Left lung (tissue), 10 donors: Measurements from ENCODE around the gene PLEKHD1. TPM values are rescaled to one million over a fixed set of nuclear protein-coding genes. Genes with fewer than 3 reads are reported as not detected.

Experiments
- ATAC-seq: fragments of 200-7000 bp; cut with Tn5 transposase; one replicate; pipeline ENCODE4 v1.9.1; 2020; ENCODE audit warnings: moderate library complexity
- DNase-seq, 4 donors: peaks; one replicate each; pipeline ENCODE4 v3.0.0-alpha.2; 2013 to 2020
- H3K27ac ChIP-seq, 2 donors: fragments of 200-600 bp; sonication (generic) in 1 of 2; one replicate each; pipeline versions ENCODE4 v1.5.0 to v1.8.0; 2020 to 2021
- H3K27me3 ChIP-seq, 2 donors: fragments of 200-600 bp; sonication (generic) in 1 of 2; one replicate each; pipeline versions ENCODE4 v1.5.0 to v1.8.0; 2020 to 2021
- H3K36me3 ChIP-seq, 2 donors: fragments of 200-600 bp; sonication (generic) in 1 of 2; one replicate each; pipeline versions ENCODE4 v1.5.0 to v1.8.0; 2020 to 2021
- H3K4me1 ChIP-seq, 2 donors: fragments of 200-600 bp; one replicate each; pipeline ENCODE4 v1.8.0; 2021
- H3K4me3 ChIP-seq, 2 donors: fragments of 200-600 bp; sonication (generic) in 1 of 2; one replicate each; pipeline versions ENCODE4 v1.5.0 to v1.8.0; 2020 to 2021; ENCODE audit warnings: mild to moderate bottlenecking in 1 of 2
- H3K9me3 ChIP-seq, 2 donors: fragments of 200-600 bp; sonication (generic) in 1 of 2; one replicate each; pipeline versions ENCODE4 v1.5.0 to v1.8.0; 2020 to 2021
- CTCF ChIP-seq, 2 donors: fragments of 200-600 bp; sonication (generic) in 1 of 2; IDR thresholded peaks; one replicate each; pipeline versions ENCODE4 v1.5.0 to v1.8.0; 2021; ENCODE audit warnings: antibody characterized with exemption in 2 of 2
- intact Hi-C, 2 donors: fragments of 100-400 bp; cut with DNase I; formaldehyde crosslinking; loops; one replicate each; pipeline versions ENCODE4 v1.11.2 to v1.14.2; 2022
- polyA plus RNA-seq, 6 donors: library from polyadenylated mRNA; unstranded; fragments of 120-200 nt; gene quantifications; one replicate each; pipeline ENCODE4 v1.2.1, GENCODE V29; 2013; ENCODE audit not compliant: insufficient read length in 6 of 6
- total RNA-seq, 2 donors: library from RNA; stranded (reverse); fragmentation: NEBNext Ultra II Directional; extraction: Animal tissue kit (Norgen Biotek cat#: 25700); gene quantifications; one replicate each; pipeline ENCODE4 v1.2.1, GENCODE V29; 2021
- donor health status: DM: no; HTN: yes; CAD: no.
- donor health status: DM: no; HTN: no; CAD: no.

PLEKHD1 gene
- total and polyA plus RNA-seq, 8 donors, result 0.11 to 0.61 (median 0.18) TPM

DNA sequence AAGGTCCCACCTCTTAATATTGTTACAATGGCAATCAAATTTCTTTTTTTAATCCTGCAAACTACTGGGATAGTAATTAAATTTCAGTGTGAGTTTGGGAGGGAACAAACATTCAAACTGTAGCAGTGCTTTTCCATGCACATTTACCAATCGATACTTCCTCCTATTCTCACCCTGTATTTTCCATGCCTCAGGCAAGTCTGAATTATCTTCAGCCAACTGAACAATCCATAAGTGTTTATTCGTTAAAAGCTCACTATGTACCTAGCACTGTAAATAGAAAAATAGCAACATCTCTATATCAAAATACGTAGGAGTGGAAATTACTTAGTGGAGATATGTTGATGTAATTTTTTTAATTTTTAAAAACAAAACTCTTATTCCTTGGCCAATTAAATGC is 46.6 kb downstream of the PLEKHD1 start:
- no peaks in the 10 kb centered on the region for H3K4me1 ChIP-seq
- no peaks in the 10 kb centered on the region for H3K9me3 ChIP-seq
- ATAC-seq (no peak), DNase-seq (no peak)
- no peak overlapping the region for H3K4me3 ChIP-seq
- H3K27ac ChIP-seq, result no peak overlapping the region
- H3K36me3 ChIP-seq, result no peaks in the 10 kb centered on the region
- TF ChIP-seq CTCF (IDR thresholded peaks at IDR 0.05), result no peak
- H3K27me3 ChIP-seq, result peaks cover 0 to 13% of the 10 kb centered on the region in 2 donors
- intact Hi-C loops, result no loop called here

DNA sequence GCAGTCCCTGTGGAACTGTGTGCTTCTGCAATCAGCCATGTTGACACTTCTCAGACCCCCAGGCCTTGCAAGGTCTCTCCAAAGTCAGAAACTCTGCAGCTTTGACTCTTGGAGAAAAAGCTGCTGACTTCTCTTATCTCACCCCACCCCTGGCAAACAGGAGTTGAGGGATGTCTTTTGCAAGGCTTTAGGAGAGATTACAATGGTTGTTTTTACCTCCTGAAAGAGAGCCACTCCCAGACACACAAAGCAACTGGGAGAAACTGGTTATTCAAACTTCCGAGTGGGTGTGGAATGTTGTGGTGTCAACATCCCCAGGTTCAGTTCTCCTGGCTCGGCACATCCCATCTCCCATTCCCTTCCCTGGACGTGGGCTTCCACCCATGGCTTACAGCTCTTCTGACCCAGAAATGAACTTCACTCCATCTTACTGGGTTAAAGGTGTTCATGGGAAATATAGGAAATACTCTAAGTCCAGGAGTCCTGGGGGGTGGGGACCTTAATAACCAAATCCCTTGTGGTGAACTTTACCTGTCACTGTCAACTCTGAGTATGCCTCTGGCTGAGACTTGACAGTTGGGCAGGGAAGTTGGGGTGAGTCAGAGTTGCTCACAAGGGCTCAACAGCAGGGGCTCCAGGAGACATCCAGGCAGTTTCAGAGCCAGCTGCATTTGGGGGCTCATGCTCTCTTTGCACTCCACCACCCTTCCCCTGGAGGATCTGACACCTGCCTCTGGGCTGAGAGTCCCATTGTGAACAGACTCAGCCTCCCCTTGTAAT is 48.2 kb downstream of the PLEKHD1 start:
- Histone ChIP-seq H3K36me3 (no peaks in the 10 kb centered on the region), H3K4me3 (no peak overlapping the region), H3K27me3 (peaks cover 0 to 13% of the 10 kb centered on the region in 2 donors), H3K4me1 (no peaks in the 10 kb centered on the region), H3K27ac (no peak overlapping the region), H3K9me3 (no peaks in the 10 kb centered on the region)
- DNase-seq (no peak), ATAC-seq (no peak)
- intact Hi-C loops, result no loop called here
- TF ChIP-seq CTCF (IDR thresholded peaks at IDR 0.05), result no peak

DNA sequence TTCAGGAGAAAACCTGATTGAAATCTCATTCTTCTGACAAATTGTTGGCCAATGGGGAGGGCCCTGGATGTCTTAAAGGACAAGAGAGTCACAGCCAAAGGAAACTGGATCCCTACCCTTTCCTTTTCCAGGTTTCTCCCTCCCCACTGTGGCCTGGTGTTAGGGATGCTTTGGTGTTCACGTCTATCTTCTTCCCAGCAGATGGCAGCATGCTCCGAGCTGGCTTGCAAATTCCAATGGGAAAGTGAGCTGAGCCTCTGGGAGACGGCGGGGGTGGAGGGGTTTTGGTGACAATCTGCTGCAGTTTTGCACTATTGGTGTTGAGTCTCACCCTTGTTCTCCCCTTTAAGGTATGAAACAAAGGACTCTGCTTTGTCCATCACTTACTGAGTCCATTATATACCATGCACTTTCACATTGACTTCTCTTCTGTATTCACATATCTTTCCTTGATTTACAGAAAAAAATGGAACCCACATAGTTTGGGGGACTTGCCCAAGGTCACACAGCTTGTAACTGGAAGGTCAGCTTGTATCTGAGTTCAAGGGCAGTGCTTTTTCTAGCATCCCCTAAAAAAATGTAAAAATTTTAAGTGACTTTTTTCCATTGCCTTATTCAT is 50.8 kb downstream of the PLEKHD1 start:
- Histone ChIP-seq H3K4me1 (peaks cover 1 to 2% of the 10 kb centered on the region in 2 donors), H3K9me3 (no peaks in the 10 kb centered on the region), H3K36me3 (no peaks in the 10 kb centered on the region), H3K4me3 (no peak overlapping the region), H3K27me3 (no peaks in the 10 kb centered on the region), H3K27ac (no peak overlapping the region)
- peak; percentile 42 to 46 for TF ChIP-seq CTCF (IDR thresholded peaks at IDR 0.05)
- intact Hi-C loops, result no loop called here
- peak in 3 of 4 donors; percentile 26 to 50 (median 50) for DNase-seq
- ATAC-seq, result peak; percentile 73

DNA sequence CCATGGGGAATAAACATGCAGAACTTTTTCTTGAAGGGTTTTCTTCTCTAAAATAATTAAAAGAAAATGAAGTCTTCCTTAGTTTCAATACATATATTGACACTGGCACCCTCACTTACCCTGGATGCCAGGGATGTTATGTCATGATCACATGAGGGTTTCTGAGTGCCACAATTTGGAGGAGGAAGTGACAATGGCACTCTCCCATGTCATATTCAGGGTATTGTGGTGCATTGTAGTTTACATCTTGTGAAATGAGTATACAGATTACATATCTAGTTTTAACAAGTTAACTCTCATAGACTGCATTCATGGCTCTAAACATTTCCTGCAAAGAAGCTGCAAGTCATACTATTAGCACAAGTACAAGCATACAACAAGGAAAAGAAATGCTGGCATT is 52.4 kb downstream of the PLEKHD1 start:
- Histone ChIP-seq H3K4me1 (peaks cover 2 to 5% of the 10 kb centered on the region in 2 donors), H3K4me3 (no peak overlapping the region), H3K27ac (no peak overlapping the region), H3K27me3 (no peaks in the 10 kb centered on the region), H3K9me3 (no peaks in the 10 kb centered on the region), H3K36me3 (no peaks in the 10 kb centered on the region)
- no peak for TF ChIP-seq CTCF (IDR thresholded peaks at IDR 0.05)
- DNase-seq (no peak), ATAC-seq (no peak)
- intact Hi-C loops, result no loop called here

- H3K36me3 ChIP-seq, result no peaks in the 10 kb centered on the region
- no peak overlapping the region for H3K27ac ChIP-seq
- no peak overlapping the region for H3K4me3 ChIP-seq
- TF ChIP-seq CTCF (IDR thresholded peaks at IDR 0.05), result no peak
- no peak for DNase-seq
- peaks cover 2 to 5% of the 10 kb centered on the region in 2 donors for H3K4me1 ChIP-seq
- intact Hi-C loops, result no loop called here
- ATAC-seq, result peak; percentile 16
- peaks cover 0 to 3% of the 10 kb centered on the region in 2 donors for H3K27me3 ChIP-seq
- no peaks in the 10 kb centered on the region for H3K9me3 ChIP-seq
Measured at GRCh38 chr14:69537900-69538299, 53.4 kb downstream of the PLEKHD1 start.
